H4 (cell line): ENCODE measurements around the gene ATF7IP2. TPM values are rescaled to one million over a fixed set of nuclear protein-coding genes. Genes with fewer than 3 reads are reported as not detected.
"Not testable (repeated sequence)": the region's sequence is repeated elsewhere in the genome, so short reads cannot be mapped to it uniquely, and the experiment has no call there.

ENCODE experiments used
- DNase-seq: peaks from one replicate; pipeline ENCODE4 v3.0.0-alpha.2; 2015; ENCODE audit warnings: low spot score
- total RNA-seq: library from RNA; depleted of rRNA; stranded (reverse); fragments of >200 nt; shearing (Covaris generic); gene quantifications from 2 replicates; pipeline ENCODE4 v1.2.3, GENCODE V29; 2014; rRNA removed

Gene ATF7IP2, protein sequence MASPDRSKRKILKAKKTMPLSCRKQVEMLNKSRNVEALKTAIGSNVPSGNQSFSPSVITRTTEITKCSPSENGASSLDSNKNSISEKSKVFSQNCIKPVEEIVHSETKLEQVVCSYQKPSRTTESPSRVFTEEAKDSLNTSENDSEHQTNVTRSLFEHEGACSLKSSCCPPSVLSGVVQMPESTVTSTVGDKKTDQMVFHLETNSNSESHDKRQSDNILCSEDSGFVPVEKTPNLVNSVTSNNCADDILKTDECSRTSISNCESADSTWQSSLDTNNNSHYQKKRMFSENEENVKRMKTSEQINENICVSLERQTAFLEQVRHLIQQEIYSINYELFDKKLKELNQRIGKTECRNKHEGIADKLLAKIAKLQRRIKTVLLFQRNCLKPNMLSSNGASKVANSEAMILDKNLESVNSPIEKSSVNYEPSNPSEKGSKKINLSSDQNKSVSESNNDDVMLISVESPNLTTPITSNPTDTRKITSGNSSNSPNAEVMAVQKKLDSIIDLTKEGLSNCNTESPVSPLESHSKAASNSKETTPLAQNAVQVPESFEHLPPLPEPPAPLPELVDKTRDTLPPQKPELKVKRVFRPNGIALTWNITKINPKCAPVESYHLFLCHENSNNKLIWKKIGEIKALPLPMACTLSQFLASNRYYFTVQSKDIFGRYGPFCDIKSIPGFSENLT
- total RNA-seq: not detected in 2 replicates

DNA sequence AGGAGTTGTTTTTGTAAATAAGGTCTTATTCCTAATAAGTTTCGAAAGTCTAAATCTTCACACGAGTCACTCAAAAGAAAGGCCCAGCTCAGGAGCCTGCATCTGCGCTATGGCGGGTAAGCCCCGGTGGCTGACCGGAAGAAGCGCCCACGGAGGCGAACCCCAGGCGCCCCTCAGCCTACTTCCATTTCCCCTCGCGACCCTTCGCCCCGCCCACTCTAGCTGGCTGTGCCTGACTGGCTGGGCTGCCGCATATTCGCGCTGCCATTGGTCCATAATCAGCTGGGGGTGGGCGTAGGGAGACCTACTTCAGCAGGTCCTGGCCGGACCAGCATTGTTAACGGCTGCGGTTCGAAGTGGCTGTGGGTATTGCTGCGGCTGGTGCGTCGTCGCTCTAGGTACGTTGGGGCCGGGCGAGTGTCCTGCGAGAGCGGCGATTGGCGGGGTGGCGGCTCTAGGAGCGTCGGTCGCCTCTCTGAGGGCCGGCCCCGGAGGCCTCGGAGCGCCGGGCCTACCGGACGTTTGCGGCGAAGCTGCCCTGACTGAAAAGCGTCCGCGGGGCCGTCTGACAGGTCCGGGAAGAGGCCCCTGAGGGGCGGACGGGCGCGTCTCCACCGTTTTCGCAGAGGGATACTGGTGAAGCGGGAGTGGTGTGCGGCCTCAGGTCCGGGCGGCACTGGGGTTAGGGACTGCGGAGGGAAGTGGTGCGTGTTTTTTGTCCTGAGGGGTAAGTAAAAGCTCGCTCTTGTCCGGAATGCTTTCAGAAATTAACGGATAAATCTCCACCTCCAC, at the start of gene ATF7IP2:
TSS of gene ATF7IP2 (plus strand) at position 337 of the 792 bp plus-strand sequence. CDS start 44,560 bp downstream, outside the sequence.
- DNase-seq: no peak

GRCh38 chr16:10338426-10338825, 47.4 kb upstream of the ATF7IP2 start:
- peak; percentile 29 for DNase-seq

DNA sequence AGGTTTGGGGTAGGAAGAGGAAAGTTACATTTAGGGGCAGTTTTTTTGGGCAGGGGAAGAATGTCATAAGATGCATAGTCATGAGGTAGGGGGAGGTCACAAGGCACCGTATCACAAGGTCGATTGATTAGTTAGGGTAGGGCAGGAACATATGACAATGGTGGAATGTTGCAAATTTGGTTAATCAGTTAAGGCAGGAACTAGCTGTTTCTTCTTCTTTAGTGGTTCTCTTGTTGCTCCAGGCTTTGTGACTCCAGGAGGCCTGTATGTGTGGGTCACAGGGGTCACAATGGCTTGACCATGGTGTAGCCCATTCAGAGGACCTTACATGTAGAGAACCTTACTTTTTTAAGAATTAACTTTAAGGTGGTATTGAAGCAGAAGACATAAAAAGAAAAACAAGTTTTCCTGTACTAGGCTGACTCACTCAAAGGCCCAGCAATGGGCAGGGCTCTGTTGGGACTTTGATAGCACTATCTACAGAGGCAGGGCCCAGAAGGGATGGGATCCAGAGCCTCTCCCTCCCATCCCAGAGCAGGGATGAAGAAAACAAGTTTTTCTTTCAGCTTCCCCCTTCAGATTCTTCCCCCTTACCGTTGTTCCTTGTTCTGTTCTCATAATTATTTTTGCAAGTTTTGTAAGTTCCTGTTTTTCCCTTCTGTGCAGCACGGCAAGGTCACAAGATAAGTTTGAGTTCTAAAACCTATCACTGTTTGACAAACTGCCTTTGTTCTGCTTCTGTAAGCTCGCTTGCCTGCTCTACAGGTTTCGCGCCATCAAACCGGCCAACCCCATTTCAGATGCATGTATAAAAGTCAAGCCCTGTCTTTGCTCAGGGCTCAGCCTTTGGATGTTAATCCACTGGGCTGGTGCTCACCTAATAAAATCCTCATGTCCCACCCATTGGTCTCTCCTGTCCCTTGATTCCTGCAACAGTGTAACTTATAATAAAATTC, 45.8 kb upstream of the ATF7IP2 start:
- no peak for DNase-seq

DNA sequence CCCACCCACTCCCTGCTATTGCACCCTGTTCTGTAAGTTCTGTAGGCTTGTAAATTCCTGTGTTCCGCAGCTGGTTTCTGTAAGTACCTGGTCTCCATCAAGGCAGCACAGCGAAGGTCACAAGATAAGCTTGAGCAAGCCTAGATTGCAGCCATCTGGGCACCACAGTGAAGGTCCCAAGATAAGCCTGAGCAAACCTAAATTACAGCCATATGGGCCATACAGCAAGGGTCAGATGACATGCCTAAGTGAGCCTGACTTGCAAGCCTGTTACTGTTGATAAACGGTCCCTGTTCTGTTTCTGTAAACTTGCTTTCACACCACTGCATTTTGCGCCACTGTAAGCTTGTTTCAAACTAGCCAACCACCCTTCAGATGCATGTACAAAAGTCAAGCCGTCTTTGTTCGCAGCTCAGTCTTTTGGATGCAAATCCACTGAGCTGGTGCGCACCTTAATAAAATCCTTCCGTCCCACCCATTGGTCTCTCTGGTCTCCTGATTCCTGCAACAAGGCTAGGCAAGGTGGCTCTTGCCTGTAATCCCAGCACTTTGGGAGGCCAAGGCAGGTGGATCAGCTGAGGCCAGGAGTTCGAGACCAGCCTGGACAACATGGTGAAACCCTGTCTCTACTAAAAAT, 42.6 kb upstream of the ATF7IP2 start:
- DNase-seq: no peak

- not testable (repeated sequence) for DNase-seq
These were observed 41.2 kb upstream of the ATF7IP2 start for GRCh38 chr16:10344699-10345098.

DNA sequence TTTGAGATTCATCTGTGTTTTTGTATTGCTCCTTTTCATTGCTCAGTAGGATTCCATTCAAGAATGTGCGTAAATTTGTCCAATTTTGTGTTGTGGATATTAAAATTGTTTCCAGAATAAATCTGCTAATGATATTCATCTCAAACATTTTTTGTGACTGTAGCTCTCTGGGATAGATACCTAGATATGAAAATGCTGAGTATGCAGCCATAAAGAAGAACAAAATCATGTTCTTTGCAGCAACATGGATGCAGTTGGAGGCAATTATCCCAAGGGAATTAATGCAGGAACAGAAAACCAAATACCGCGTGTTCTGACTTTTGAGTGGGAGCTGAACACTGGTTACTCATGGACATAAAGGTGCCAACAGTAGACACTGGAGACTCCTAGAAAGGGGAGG, 40.2 kb upstream of the ATF7IP2 start:
- no peak for DNase-seq

DNA sequence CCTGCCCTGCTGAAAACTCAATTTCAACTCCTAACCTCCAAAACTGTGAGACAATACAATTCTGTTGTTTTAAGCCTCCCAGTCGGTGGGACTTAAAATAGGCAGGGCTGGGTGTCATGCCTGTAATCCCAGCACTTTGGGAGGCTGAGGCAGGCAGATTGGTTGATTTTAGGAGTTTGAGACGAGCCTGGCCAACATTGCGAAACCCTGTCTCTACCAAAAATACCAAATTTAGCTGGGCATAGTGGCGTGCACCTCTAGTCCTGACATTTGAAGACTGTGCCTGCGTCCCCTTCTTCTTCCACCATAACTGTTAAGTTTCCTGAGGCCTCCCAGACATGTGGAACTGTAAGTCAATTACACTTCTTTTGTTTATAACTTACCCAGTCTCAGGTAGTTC, 36.0 kb upstream of the ATF7IP2 start:
- DNase-seq: no peak

DNA sequence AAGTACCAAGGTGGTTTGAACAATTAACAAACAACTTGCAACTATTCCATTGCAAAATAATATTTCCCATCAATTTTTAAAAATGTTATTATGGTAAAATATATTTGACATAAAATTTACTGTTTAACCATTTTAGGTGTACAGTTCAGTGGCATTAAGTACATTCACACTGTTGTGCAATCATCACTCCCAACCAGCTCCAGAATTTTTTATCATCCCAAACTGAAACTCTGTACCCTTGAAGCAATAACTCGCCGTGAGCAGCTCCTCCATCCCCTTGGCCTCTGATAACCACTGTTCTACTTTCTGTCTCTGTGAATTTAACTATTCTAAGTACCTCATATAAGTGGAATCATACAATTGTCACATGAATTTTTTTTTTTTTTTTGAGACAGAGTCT, 33.6 kb upstream of the ATF7IP2 start:
- DNase-seq: no peak

DNA sequence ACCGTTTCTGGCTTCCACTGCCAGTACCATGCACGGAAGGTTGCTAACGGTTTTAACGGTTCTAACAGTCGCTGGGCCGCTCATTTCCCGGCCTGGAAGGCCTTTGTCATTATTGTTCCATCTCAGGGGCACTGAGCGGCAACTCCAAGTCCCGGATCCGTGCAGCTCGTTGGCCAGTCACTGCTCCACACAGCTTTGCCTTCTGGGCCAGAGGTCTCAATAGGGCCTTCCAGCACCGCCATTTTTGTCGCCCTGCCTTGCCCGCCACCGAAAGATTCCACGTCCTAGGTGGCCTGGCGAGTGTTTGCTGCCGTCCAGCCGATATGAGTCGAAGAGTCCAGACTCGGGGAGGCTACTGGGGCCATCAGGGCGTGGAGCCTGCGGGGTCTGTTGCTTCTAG, 30.3 kb upstream of the ATF7IP2 start:
- DNase-seq: no peak

DNA sequence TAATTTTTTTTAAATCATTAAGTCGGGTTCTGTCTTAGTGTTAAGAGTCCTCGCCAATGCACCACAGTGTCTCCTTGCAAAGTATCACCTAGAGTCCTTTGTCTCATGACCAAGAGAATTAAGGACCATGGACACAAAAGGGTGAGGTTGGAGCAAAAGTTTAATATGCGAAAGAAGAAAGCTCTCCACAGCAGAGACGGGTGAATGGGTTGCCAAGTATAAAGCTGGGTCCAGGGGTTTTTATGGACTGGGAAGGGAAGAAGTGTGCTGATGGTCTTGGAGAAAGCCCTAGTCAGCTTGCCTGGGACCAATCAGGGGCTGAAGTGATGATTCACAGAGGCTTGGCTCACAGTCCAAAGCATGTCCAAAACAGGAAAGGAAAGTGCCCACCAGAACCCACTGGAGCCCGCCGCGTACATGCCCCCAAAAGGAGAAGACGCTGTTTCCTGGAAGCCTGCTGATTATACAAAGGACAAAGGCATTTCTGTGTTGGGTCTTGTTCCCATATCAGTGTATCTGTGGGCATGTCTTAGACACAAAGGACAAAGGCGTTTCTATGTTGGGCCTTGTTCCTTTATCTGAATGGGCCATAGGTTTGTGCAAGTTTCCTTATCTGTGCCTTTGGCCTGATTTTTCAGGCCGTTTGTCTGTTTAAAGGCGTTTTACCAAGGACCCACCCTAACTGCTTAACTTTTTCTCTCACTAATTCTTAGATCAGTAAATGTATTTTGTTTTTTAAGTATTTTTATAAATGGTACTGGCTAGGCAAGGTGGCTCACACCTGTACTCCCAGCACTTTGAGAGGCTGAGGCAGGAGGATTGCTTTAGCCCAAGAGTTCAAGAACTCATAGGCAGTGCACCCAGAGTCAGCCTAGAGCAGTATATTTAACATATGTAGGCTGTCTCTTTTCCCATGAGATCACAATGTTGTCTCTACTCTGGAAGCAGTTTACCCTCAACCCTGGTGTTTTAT, 28.7 kb upstream of the ATF7IP2 start:
- no peak for DNase-seq

GRCh38 chr16:10361747-10362076, 24.1 kb upstream of the ATF7IP2 start:
- not testable (repeated sequence) for DNase-seq

GRCh38 chr16:10362077-10362863, 23.6 kb upstream of the ATF7IP2 start:
- DNase-seq: no peak

- not testable (repeated sequence) for DNase-seq
These were observed 23.0 kb upstream of the ATF7IP2 start for GRCh38 chr16:10362864-10363197.

DNA sequence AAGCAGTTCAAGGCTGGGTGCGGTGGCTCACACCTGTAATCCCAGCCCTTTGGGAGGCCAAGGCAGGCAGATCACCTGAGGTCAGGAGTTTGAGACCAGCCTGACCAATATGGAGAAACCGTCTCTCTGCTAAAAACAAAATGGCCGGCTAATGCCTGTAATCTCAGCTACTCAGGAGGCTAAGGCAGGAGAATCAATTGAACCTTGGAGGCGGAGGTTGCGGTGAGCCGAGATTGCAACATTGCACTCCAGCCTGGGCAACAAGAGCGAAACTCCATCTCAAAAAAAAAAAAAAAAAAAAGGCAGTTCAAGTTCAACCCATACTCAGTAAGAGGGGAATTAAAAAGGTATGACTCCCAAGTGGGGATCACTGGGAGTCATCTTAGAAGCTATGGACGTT, 19.2 kb upstream of the ATF7IP2 start:
- not testable (repeated sequence) for DNase-seq

GRCh38 chr16:10367616-10368188, 18.2 kb upstream of the ATF7IP2 start:
- no peak for DNase-seq

DNA sequence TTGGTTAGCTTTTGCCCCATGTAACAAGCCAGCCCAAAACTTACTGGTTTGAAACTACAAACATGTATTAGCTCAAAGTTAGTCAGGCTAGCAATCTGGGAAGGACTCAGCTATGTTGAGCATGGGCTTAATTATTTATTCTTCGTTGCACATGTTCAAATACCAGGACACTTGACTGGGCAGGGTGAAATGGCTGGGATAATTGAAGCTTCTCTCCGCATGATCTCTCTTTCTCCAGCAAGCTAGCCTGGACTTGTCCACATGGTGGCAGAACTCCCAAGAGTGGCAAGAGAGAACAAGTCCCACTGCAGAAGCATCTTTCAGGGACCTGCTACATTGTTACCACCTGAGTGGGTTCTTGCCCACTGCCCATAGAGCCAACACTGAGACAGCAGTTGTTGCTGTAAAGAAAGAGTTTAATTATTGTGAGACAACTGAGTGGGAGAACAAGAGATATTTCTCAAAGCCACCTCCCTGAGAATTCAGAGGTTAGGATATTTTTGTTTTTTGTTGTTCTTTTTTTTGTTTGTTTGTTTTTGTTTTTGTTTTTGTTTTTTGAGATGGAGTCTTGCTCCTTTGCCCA, 16.8 kb upstream of the ATF7IP2 start:
- peak; percentile 14 for DNase-seq

- no peak for DNase-seq
These were observed 15.7 kb upstream of the ATF7IP2 start for GRCh38 chr16:10370096-10370726.

DNA sequence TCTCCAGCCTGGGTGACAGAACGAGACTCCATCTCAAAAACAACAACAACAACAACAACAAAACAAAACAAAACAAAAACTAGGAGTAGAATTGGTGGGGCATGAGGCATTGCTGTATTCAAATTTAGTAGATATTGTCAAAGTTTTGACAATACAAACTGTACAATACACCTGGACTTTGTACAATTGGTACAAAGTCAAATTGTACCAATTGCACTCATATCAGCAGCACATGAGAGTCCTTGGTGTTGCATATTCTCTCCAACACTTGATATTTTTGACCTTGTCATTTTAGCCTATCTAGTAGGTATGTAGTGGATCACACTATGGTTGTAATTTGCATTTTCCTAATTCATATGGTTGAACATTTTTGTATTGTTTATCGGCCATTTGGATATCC, 14.3 kb upstream of the ATF7IP2 start:
- DNase-seq: no peak
